ENCODE data around the gene KIAA0825. TPM values are rescaled to one million over a fixed set of nuclear protein-coding genes. Genes with fewer than 3 reads are reported as not detected.
"Not testable (repeated sequence)": the region's sequence is repeated elsewhere in the genome, so short reads cannot be mapped to it uniquely, and the experiment has no call there.

The KIAA0825 gene
- total RNA-seq, 1 donor from 2014 or later: 4.2 TPM

GRCh38 chr5:94180761-94181160 lies 437.6 kb downstream of the KIAA0825 start:
- no peaks in the 10 kb centered on the region for H3K9me3 Mint-ChIP-seq
- no peak for DNase-seq (ENCODE audit: extremely low spot score, unreplicated experiment)
- H3K27ac Mint-ChIP-seq: no peak overlapping the region
- no peak overlapping the region for H3K4me3 Mint-ChIP-seq
- TF ChIP-seq CTCF (conservative IDR thresholded peaks at IDR 0.05): no peak
- H3K4me1 Mint-ChIP-seq (ENCODE audit: unreplicated experiment): peaks cover 4% of the 10 kb centered on the region
- H3K36me3 Mint-ChIP-seq: no peaks in the 10 kb centered on the region
- no peaks in the 10 kb centered on the region for H3K27me3 Mint-ChIP-seq

DNA sequence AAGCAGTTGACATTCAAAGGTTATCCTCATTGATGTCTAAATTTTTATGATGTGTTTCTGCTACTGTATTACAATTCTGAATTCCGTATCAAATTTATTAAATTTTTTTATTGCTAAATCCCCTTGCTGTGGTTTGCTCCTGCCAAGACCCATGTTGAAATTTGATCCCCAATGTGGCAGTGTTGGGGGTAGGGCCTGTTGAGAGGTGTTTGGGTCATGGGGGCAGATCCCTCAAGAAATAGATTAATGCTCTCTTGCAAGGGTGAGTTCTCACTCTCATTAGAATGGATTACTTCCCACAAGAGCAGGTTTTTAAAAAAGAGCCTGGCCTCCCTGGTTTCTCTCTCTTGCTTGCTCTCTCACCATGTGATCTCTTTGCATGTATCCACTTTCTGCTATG lies 442.5 kb downstream of the KIAA0825 start:
- Mint-ChIP-seq H3K9me3 (no peaks in the 10 kb centered on the region), H3K36me3 (no peaks in the 10 kb centered on the region), H3K4me3 (no peak overlapping the region), H3K27me3 (no peaks in the 10 kb centered on the region), H3K27ac (no peak overlapping the region), H3K4me1 (ENCODE audit: unreplicated experiment) (no peaks in the 10 kb centered on the region)
- TF ChIP-seq CTCF (conservative IDR thresholded peaks at IDR 0.05): no peak
- DNase-seq (ENCODE audit: extremely low spot score, unreplicated experiment): no peak

DNA sequence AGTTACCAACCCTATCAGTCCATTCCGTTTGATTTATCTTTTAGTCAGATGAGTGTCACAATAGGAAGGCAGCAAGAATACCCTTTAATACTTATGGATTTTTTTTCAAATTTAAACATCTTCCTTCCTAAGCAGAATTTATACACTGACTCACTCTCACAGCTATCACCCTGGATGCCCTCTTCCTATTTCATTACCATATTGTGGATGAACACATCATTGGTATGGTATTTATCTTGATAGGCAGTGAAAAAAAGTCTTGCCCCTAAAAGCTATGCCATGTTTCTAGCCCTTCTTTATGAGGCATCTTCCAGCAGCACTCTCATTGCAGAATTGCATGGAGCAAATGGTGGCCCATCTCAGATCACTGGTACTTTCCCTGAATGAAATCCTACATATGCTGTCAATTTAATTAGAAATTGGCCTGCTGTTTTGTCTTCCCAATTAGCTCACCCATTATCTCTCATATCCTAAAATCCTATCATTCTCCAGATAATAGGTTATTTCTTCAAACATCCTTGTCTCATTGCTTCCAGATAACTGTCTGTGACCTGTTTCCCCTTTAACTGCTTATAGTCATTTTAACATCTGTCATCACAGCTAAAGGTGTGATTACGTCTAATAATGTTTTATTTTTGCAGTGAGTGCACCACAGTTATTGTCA lies 443.5 kb downstream of the KIAA0825 start:
- no peak overlapping the region for H3K4me3 Mint-ChIP-seq
- no peaks in the 10 kb centered on the region for H3K27me3 Mint-ChIP-seq
- TF ChIP-seq CTCF (conservative IDR thresholded peaks at IDR 0.05): no peak
- no peak overlapping the region for H3K27ac Mint-ChIP-seq
- H3K9me3 Mint-ChIP-seq: no peaks in the 10 kb centered on the region
- no peak for DNase-seq (ENCODE audit: extremely low spot score, unreplicated experiment)
- no peaks in the 10 kb centered on the region for H3K4me1 Mint-ChIP-seq (ENCODE audit: unreplicated experiment)
- H3K36me3 Mint-ChIP-seq: no peaks in the 10 kb centered on the region

- TF ChIP-seq CTCF (conservative IDR thresholded peaks at IDR 0.05): no peak
- H3K36me3 Mint-ChIP-seq: no peaks in the 10 kb centered on the region
Measured at GRCh38 chr5:94173100-94173499, 445.3 kb downstream of the KIAA0825 start.

GRCh38 chr5:94171070-94171469 lies 447.3 kb downstream of the KIAA0825 start:
- H3K4me1 Mint-ChIP-seq (ENCODE audit: unreplicated experiment); H3K27me3 Mint-ChIP-seq; DNase-seq (ENCODE audit: extremely low spot score, unreplicated experiment); H3K27ac Mint-ChIP-seq; H3K9me3 Mint-ChIP-seq; H3K4me3 Mint-ChIP-seq; H3K36me3 Mint-ChIP-seq: not testable (repeated sequence)

More at GRCh38 chr5:94173100-94173499, 445.3 kb downstream of the KIAA0825 start:
- H3K27me3 Mint-ChIP-seq: no peaks in the 10 kb centered on the region
- no peaks in the 10 kb centered on the region for H3K4me1 Mint-ChIP-seq (ENCODE audit: unreplicated experiment)
- no peak for DNase-seq (ENCODE audit: extremely low spot score, unreplicated experiment)
- H3K27ac Mint-ChIP-seq: no peak overlapping the region
- no peaks in the 10 kb centered on the region for H3K9me3 Mint-ChIP-seq
- no peak overlapping the region for H3K4me3 Mint-ChIP-seq

GRCh38 chr5:94170158-94170557 lies 448.2 kb downstream of the KIAA0825 start:
- H3K27me3 Mint-ChIP-seq; H3K36me3 Mint-ChIP-seq; DNase-seq (ENCODE audit: extremely low spot score, unreplicated experiment); H3K4me3 Mint-ChIP-seq; H3K9me3 Mint-ChIP-seq; H3K4me1 Mint-ChIP-seq (ENCODE audit: unreplicated experiment); H3K27ac Mint-ChIP-seq: not testable (repeated sequence)

- DNase-seq (ENCODE audit: extremely low spot score, unreplicated experiment): no peak
- H3K27ac Mint-ChIP-seq: no peak overlapping the region
- TF ChIP-seq CTCF (conservative IDR thresholded peaks at IDR 0.05): no peak
- no peaks in the 10 kb centered on the region for H3K36me3 Mint-ChIP-seq
- H3K27me3 Mint-ChIP-seq: no peaks in the 10 kb centered on the region
- no peak overlapping the region for H3K4me3 Mint-ChIP-seq
- H3K9me3 Mint-ChIP-seq: no peaks in the 10 kb centered on the region
- H3K4me1 Mint-ChIP-seq (ENCODE audit: unreplicated experiment): no peaks in the 10 kb centered on the region
Measured at GRCh38 chr5:94168151-94168550, 450.3 kb downstream of the KIAA0825 start.

All from type B pancreatic cell (in vitro differentiated cells).